HepG2 (cell line): Measurements from ENCODE around the gene LHFPL2. TPM values are rescaled to one million over a fixed set of nuclear protein-coding genes. Genes with fewer than 3 reads are reported as not detected.
A peak's percentile ranks its signal among the peaks of the same experiment; 100 is the strongest.

Experiments used
- BRD4 ChIP-seq: sonication (generic); formaldehyde crosslinking; IDR thresholded peaks from 2 replicates; pipeline ENCODE4 v1.4.0; 2020; ENCODE audit warnings: missing genetic modification reagents
- CENPBD1 ChIP-seq: sonication (generic); formaldehyde crosslinking; IDR thresholded peaks from 2 replicates; pipeline ENCODE4 v1.8.0; 2022; ENCODE audit warnings: missing genetic modification reagents, low read depth, mild to moderate bottlenecking, borderline replicate concordance
- GATA4 ChIP-seq: sonication (generic); IDR thresholded peaks from 2 replicates; pipeline ENCODE4 v1.6.1; 2016; ENCODE audit warnings: antibody characterized with exemption, low read depth, borderline replicate concordance
- RFX3 ChIP-seq: IDR thresholded peaks from 2 replicates; pipeline ENCODE4 v1.6.1; 2016; ENCODE audit warnings: missing biosample characterization, missing genetic modification reagents
- TEF ChIP-seq: sonication (generic); formaldehyde crosslinking; IDR thresholded peaks from 2 replicates; pipeline ENCODE4 v1.5.0; 2020; ENCODE audit warnings: missing genetic modification reagents
- YEATS4 ChIP-seq: sonication (generic); formaldehyde crosslinking; IDR thresholded peaks from 2 replicates; pipeline ENCODE4 v1.4.0; 2020; ENCODE audit warnings: missing genetic modification reagents, borderline replicate concordance
- ZNF354B ChIP-seq: sonication (generic); formaldehyde crosslinking; IDR thresholded peaks from 2 replicates; pipeline ENCODE4 v1.8.0; 2022; ENCODE audit warnings: mild to moderate bottlenecking, missing genetic modification reagents
- polyA plus RNA-seq, 8 experiments: library from polyadenylated mRNA; depleted of rRNA in 3 of 8; stranded (reverse) in 7 of 8; unstranded in 1 of 8; fragments of >200 nt; fragmentation: Illumina TruSeq in 4 of 8; extraction: Trizol in 4 of 8; gene quantifications; 2 replicates each; pipeline versions ENCODE4 v1.2.1 to v1.2.3, GENCODE V29; 2011 to 2016; ENCODE audit warnings: low read depth in 4 of 8, missing spikeins in 1 of 8, mixed read lengths in 1 of 8; ENCODE audit not compliant: insufficient read depth in 1 of 8
- total RNA-seq, 5 experiments: library from RNA; depleted of rRNA; stranded (reverse); fragments of >200 nt; fragmentation: Illumina TruSeq; extraction: Trizol; gene quantifications; 2 replicates each; pipeline ENCODE4 v1.2.3, GENCODE V29; 2016; ENCODE audit warnings: low read depth in 1 of 5
- TF ChIP-seq, protein P1 (sequence below): sonication (generic); formaldehyde crosslinking; IDR thresholded peaks from 2 replicates; pipeline ENCODE4 v1.4.0; 2020; ENCODE audit warnings: mild to moderate bottlenecking, missing genetic modification reagents
- TF ChIP-seq, protein P2 (sequence below): sonication (generic); formaldehyde crosslinking; IDR thresholded peaks from 2 replicates; pipeline ENCODE4 v1.8.1; 2022; ENCODE audit warnings: mild to moderate bottlenecking, missing genetic modification reagents
- TF ChIP-seq, protein P3 (sequence below): sonication (generic); formaldehyde crosslinking; conservative IDR thresholded peaks from 2 replicates; pipeline ENCODE4 v1.8.0; 2022; ENCODE audit warnings: mild to moderate bottlenecking, moderate library complexity, missing genetic modification reagents
- TF ChIP-seq, protein P4 (sequence below): sonication (generic); formaldehyde crosslinking; IDR thresholded peaks from 2 replicates; pipeline ENCODE4 v1.5.1; 2020; ENCODE audit warnings: missing genetic modification reagents, mild to moderate bottlenecking, borderline replicate concordance

Gene LHFPL2
- total and polyA plus RNA-seq, 2 of the 13 experiments (the other 11 are each of a cell fraction or from before 2014, with no cell fraction given): 6.0 to 20.0 TPM

- TF ChIP-seq, protein P1, sequence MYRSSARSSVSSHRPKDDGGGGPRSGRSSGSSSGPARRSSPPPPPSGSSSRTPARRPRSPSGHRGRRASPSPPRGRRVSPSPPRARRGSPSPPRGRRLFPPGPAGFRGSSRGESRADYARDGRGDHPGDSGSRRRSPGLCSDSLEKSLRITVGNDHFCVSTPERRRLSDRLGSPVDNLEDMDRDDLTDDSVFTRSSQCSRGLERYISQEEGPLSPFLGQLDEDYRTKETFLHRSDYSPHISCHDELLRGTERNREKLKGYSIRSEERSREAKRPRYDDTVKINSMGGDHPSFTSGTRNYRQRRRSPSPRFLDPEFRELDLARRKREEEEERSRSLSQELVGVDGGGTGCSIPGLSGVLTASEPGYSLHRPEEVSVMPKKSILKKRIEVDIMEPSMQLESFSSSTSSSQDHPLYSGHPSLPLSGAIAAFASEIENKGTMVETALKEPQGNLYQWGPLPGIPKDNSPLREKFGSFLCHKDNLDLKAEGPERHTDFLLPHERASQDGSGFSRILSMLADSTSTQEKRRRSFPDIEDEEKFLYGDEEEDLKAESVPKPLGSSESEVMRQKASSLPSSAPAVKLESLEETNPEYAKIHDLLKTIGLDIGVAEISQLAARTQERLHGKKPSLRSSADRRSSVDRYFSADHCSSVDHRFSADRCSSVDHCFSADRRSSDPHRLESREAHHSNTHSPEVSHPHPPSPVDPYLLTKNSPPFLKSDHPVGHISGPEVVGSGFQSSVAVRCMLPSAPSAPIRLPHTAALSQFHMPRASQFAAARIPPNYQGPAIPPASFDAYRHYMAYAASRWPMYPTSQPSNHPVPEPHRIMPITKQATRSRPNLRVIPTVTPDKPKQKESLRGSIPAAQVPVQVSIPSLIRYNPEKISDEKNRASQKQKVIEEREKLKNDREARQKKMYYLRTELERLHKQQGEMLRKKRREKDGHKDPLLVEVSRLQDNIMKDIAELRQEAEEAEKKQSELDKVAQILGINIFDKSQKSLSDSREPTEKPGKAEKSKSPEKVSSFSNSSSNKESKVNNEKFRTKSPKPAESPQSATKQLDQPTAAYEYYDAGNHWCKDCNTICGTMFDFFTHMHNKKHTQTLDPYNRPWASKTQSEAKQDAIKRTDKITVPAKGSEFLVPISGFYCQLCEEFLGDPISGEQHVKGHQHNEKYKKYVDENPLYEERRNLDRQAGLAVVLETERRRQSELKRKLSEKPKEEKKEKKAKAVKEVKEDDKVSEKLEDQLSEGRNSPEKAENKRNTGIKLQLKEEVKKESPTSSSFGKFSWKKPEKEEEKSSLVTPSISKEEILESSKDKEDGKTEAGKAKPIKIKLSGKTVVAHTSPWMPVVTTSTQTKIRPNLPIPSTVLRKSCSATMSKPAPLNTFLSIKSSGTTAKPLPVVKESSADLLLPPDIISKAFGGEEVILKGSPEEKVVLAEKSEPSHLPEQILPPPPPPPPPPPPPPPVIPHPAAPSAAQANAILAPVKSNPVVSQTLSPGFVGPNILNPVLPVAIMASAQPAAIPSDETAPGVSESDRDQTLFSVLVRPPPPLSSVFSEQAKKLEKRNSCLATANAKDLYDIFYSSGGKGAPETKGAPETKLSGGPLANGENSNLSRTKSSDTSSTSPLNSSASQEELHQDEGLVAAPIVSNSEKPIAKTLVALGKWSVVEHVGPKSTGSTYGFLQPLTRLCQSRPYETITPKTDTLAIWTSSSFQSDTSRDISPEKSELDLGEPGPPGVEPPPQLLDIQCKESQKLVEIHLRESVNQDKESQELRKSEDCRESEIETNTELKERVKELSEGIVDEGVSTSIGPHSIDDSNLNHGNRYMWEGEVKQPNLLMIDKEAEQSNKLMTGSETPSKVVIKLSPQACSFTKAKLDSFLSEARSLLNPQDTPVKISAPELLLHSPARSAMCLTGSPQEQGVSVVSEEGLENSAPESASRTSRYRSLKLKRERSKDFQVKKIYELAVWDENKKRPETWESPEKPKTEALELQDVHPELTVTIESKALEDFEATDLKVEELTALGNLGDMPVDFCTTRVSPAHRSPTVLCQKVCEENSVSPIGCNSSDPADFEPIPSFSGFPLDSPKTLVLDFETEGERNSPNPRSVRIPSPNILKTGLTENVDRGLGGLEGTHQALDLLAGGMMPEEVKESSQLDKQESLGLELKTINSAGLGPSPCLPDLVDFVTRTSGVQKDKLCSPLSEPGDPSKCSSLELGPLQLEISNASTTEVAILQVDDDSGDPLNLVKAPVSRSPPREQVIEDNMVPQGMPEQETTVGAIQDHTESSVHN (CRISPR knock-in tag): no peak
- TF ChIP-seq ZNF354B (CRISPR knock-in tag) (no peak), GATA4 (no peak), BRD4 (CRISPR knock-in tag) (0 out of 2 replicates have a peak, but pooled peaks have one; percentile 37), RFX3 (no peak), CENPBD1 (CRISPR knock-in tag) (no peak), YEATS4 (0 out of 2 replicates have a peak, but pooled peaks have one; percentile 44), TEF (CRISPR knock-in tag) (no peak)
- TF ChIP-seq, protein P2, sequence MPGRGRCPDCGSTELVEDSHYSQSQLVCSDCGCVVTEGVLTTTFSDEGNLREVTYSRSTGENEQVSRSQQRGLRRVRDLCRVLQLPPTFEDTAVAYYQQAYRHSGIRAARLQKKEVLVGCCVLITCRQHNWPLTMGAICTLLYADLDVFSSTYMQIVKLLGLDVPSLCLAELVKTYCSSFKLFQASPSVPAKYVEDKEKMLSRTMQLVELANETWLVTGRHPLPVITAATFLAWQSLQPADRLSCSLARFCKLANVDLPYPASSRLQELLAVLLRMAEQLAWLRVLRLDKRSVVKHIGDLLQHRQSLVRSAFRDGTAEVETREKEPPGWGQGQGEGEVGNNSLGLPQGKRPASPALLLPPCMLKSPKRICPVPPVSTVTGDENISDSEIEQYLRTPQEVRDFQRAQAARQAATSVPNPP (CRISPR knock-in tag): no peak
- TF ChIP-seq, protein P3, sequence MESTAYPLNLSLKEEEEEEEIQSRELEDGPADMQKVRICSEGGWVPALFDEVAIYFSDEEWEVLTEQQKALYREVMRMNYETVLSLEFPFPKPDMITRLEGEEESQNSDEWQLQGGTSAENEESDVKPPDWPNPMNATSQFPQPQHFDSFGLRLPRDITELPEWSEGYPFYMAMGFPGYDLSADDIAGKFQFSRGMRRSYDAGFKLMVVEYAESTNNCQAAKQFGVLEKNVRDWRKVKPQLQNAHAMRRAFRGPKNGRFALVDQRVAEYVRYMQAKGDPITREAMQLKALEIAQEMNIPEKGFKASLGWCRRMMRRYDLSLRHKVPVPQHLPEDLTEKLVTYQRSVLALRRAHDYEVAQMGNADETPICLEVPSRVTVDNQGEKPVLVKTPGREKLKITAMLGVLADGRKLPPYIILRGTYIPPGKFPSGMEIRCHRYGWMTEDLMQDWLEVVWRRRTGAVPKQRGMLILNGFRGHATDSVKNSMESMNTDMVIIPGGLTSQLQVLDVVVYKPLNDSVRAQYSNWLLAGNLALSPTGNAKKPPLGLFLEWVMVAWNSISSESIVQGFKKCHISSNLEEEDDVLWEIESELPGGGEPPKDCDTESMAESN (CRISPR knock-in tag): no peak
- TF ChIP-seq, protein P4, sequence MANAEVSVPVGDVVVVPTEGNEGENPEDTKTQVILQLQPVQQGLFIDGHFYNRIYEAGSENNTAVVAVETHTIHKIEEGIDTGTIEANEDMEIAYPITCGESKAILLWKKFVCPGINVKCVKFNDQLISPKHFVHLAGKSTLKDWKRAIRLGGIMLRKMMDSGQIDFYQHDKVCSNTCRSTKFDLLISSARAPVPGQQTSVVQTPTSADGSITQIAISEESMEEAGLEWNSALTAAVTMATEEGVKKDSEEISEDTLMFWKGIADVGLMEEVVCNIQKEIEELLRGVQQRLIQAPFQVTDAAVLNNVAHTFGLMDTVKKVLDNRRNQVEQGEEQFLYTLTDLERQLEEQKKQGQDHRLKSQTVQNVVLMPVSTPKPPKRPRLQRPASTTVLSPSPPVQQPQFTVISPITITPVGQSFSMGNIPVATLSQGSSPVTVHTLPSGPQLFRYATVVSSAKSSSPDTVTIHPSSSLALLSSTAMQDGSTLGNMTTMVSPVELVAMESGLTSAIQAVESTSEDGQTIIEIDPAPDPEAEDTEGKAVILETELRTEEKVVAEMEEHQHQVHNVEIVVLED: no peak
These were observed 7.7 kb downstream of the LHFPL2 start (continued) for GRCh38 chr5:78640662-78641474.
